ENCODE results near the gene OGT.

The OGT gene

DNA sequence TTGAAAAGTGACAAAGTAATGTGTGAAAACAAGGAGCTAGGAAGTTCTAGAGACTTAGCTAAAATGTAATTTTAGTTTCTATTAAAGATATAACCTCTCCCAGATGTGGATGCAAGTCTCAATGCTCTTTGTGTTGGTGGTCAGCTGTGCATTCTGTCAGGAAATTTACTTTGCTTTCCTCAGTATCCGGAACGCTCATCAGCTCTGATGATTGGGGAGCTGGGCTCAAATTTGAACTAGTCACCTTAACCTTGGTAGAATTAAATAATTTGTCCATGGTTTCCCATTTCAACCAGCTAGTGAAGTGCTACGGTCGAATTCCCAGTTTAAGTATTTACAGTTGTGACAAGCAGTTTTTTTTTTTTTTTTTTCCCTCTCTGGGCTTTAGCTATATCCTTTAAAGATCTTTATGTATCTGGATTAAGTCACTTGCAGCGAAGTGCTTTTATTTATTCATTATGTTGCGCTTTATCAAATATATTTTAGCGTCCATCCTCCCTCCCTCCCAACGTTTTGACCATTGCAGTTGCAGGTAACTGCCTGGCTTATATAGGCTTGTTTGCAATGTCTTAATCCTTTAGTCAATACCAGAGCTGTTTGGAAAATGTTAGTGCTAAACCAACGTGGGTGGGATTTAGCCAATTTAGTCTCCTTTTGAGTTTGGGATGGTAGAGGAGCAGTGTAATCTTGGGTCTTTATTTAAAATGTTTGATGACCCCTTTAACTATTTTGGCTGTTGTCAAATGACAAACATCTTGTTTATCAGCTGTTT lies 2.1 kb downstream of the OGT start:
- CTCF ChIA-PET = interaction anchor here (0.6 to 0.8 kb wide), 3 partner anchors 10 to 1643 kb away, joined by 3 to 4 read pairs (median 3); no protein-coding TSS in a partner anchor
- peaks cover 13% of the 10 kb centered on the region for H3K4me1 ChIP-seq (ENCODE audit: control insufficient read depth, insufficient read depth, low read length)

DNA sequence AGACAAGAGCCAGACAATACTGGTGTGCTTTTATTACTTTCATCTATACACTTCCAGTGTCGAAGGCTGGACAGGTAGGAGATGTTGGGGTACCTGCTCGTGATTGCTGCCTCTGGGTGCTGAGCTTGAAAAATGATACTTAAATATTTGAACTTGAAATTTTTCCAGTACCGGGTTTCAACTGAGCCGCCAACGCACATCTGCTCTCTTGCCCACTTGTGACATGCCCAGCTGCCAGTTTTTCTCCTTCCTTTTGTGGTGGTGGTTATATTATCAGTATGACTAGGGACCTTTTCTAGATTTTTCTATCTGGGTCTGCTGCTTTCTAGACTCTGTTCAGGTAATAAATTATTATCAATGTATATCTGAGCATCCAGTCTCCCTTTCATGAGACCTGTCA lies 3.4 kb downstream of the OGT start:
- peak overlapping the region; percentile 16 for H3K4me3 ChIP-seq (ENCODE audit: low read depth, low read length)
- ChIA-PET POLR2A (interaction anchor here (0.6 kb wide), 1 partner anchor 47 kb away, joined by 5 read pairs; no protein-coding TSS in a partner anchor), CTCF (no interaction called here)
- TF ChIP-seq ZNF311 (tag by site-specific recombination; IDR thresholded peaks at IDR 0.05; ENCODE audit: borderline replicate concordance) = no peak
- TF ChIP-seq, protein P1, sequence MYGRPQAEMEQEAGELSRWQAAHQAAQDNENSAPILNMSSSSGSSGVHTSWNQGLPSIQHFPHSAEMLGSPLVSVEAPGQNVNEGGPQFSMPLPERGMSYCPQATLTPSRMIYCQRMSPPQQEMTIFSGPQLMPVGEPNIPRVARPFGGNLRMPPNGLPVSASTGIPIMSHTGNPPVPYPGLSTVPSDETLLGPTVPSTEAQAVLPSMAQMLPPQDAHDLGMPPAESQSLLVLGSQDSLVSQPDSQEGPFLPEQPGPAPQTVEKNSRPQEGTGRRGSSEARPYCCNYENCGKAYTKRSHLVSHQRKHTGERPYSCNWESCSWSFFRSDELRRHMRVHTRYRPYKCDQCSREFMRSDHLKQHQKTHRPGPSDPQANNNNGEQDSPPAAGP (tag by site-specific recombination; IDR thresholded peaks at IDR 0.05) = no peak
- TF ChIP-seq, protein P2, sequence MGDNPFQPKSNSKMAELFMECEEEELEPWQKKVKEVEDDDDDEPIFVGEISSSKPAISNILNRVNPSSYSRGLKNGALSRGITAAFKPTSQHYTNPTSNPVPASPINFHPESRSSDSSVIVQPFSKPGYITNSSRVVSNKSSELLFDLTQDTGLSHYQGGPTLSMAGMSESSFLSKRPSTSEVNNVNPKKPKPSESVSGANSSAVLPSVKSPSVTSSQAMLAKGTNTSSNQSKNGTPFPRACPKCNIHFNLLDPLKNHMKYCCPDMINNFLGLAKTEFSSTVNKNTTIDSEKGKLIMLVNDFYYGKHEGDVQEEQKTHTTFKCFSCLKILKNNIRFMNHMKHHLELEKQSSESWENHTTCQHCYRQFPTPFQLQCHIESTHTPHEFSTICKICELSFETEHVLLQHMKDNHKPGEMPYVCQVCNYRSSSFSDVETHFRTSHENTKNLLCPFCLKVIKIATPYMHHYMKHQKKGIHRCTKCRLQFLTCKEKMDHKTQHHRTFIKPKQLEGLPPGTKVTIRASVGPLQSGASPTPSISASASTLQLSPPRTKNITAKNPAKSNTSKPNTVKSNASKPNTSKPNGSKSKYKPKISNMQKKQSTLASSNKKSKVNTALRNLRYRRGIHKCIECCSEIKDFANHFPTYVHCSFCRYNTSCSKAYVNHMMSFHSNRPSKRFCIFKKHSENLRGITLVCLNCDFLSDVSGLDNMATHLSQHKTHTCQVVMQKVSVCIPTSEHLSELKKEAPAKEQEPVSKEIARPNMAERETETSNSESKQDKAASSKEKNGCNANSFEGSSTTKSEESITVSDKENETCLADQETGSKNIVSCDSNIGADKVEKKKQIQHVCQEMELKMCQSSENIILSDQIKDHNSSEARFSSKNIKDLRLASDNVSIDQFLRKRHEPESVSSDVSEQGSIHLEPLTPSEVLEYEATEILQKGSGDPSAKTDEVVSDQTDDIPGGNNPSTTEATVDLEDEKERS (tag by site-specific recombination; IDR thresholded peaks at IDR 0.05) = no peak
- peak; percentile 19; the same call in 1 of the 2 replicates for TF ChIP-seq ZFHX2 (tag by site-specific recombination; conservative IDR thresholded peaks at IDR 0.05)
- no peak for TF ChIP-seq OVOL3 (tag by site-specific recombination; IDR thresholded peaks at IDR 0.05)
- H3K4me1 ChIP-seq (ENCODE audit: control insufficient read depth, insufficient read depth, low read length) = peaks cover 20% of the 10 kb centered on the region
- no peak overlapping the region for H3K27ac ChIP-seq (ENCODE audit: extremely low read depth, low read depth, low read length)
- peaks cover 6 to 14% of the 10 kb centered on the region in 2 experiments for H3K36me3 ChIP-seq (ENCODE audit: control insufficient read depth in 2 of 2, insufficient read depth in 1 of 2, low read length in 2 of 2)
- no peaks in the 10 kb centered on the region for H3K9me3 ChIP-seq (ENCODE audit: control insufficient read depth, insufficient read depth, low read depth, low read length)

More for the DNA sequence above, 2.1 kb downstream of the OGT start:
- POLR2A ChIA-PET = interaction anchor here (0.6 to 2.7 kb wide), 7 partner anchors 8 to 320 kb away, joined by 3 to 16 read pairs (median 4); partner anchors contain the start of genes NONO and TAF1
- Histone ChIP-seq H3K9me3 (ENCODE audit: control insufficient read depth, insufficient read depth, low read depth, low read length) (no peaks in the 10 kb centered on the region), H3K27ac (ENCODE audit: extremely low read depth, low read depth, low read length) (peak overlapping the region; percentile 75), H3K4me3 (ENCODE audit: low read depth, low read length) (peak overlapping the region; percentile 52), H3K36me3 (ENCODE audit: control insufficient read depth in 2 of 2, insufficient read depth in 1 of 2, low read length in 2 of 2) (peaks cover 6 to 11% of the 10 kb centered on the region in 2 experiments)
- TF ChIP-seq, protein P3, sequence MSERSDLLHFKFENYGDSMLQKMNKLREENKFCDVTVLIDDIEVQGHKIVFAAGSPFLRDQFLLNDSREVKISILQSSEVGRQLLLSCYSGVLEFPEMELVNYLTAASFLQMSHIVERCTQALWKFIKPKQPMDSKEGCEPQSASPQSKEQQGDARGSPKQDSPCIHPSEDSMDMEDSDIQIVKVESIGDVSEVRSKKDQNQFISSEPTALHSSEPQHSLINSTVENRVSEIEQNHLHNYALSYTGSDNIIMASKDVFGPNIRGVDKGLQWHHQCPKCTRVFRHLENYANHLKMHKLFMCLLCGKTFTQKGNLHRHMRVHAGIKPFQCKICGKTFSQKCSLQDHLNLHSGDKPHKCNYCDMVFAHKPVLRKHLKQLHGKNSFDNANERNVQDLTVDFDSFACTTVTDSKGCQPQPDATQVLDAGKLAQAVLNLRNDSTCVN (tag by site-specific recombination; optimal IDR thresholded peaks at IDR 0.05) = no peak
- TF ChIP-seq, protein P4, sequence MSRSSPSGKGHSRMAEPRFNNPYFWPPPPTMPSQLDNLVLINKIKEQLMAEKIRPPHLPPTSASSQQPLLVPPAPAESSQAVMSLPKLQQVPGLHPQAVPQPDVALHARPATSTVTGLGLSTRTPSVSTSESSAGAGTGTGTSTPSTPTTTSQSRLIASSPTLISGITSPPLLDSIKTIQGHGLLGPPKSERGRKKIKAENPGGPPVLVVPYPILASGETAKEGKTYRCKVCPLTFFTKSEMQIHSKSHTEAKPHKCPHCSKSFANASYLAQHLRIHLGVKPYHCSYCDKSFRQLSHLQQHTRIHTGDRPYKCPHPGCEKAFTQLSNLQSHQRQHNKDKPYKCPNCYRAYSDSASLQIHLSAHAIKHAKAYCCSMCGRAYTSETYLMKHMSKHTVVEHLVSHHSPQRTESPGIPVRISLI (tag by site-specific recombination; IDR thresholded peaks at IDR 0.05) = 0 out of 2 replicates have a peak, but pooled peaks have one; percentile 56
- TF ChIP-seq ZFHX2 (tag by site-specific recombination; conservative IDR thresholded peaks at IDR 0.05) (0 out of 2 replicates have a peak, but pooled peaks have one; percentile 8), ZNF660 (tag by site-specific recombination; IDR thresholded peaks at IDR 0.05) (peak; percentile 69; the same call in 1 of the 2 replicates)

DNA sequence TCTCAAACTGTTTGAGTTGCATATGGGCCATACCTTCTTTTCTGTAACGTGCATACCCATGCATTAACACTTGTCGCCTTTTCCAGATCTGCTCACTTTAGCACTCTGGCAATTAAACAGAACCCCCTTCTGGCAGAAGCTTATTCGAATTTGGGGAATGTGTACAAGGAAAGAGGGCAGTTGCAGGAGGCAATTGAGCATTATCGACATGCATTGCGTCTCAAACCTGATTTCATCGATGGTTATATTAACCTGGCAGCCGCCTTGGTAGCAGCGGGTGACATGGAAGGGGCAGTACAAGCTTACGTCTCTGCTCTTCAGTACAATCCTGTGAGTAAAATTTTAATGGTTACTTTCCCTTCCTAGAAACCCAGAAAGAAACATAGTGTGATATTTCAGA lies 4.8 kb downstream of the OGT start:
- POLR2A ChIA-PET = no interaction called here
- no peak overlapping the region for H3K27ac ChIP-seq (ENCODE audit: extremely low read depth, low read depth, low read length)
- TF ChIP-seq SCRT2 (tag by site-specific recombination; IDR thresholded peaks at IDR 0.05) (peak; percentile 44; the same call in 1 of the 2 replicates), ZNF76 (tag by site-specific recombination; IDR thresholded peaks at IDR 0.05; ENCODE audit: borderline replicate concordance, low read depth) (no peak)
- H3K9me3 ChIP-seq (ENCODE audit: control insufficient read depth, insufficient read depth, low read depth, low read length) = no peaks in the 10 kb centered on the region
- H3K4me1 ChIP-seq (ENCODE audit: control insufficient read depth, insufficient read depth, low read length) = peaks cover 23% of the 10 kb centered on the region
- peaks cover 6 to 14% of the 10 kb centered on the region in 2 experiments for H3K36me3 ChIP-seq (ENCODE audit: control insufficient read depth in 2 of 2, insufficient read depth in 1 of 2, low read length in 2 of 2)
- no peak overlapping the region for H3K4me3 ChIP-seq (ENCODE audit: low read depth, low read length)
- CTCF ChIA-PET = no interaction called here

Data from HEK293 (cell line).